Osteoblast (primary cell): ENCODE data around the gene NFIA. TPM values are rescaled to one million over a fixed set of nuclear protein-coding genes. Genes with fewer than 3 reads are reported as not detected.

Experiments used
- DNase-seq: peaks from one replicate; pipeline ENCODE4 v3.0.0; 2011; ENCODE audit warnings: low spot score, mixed read lengths; ENCODE audit not compliant: insufficient read length; ENCODE audit errors: missing footprints
- H2AFZ ChIP-seq: 2 replicates; pipeline ENCODE4 v1.6.0; 2011; ENCODE audit warnings: mild to moderate bottlenecking, low read length
- H3K27ac ChIP-seq: 2 replicates; pipeline ENCODE4 v1.5.1; 2011; ENCODE audit warnings: mild to moderate bottlenecking, low read depth, low read length, moderate library complexity
- H3K27me3 ChIP-seq: 2 replicates; pipeline ENCODE4 v1.6.0; 2012; ENCODE audit warnings: mild to moderate bottlenecking, control low read depth, inconsistent platforms, low read length, moderate library complexity; ENCODE audit not compliant: insufficient read depth
- H3K36me3 ChIP-seq: 2 replicates; pipeline ENCODE4 v1.5.1; 2011; ENCODE audit warnings: mild to moderate bottlenecking, low read length, control low read depth, moderate library complexity; ENCODE audit not compliant: insufficient read depth
- H3K4me1 ChIP-seq: 2 replicates; pipeline ENCODE4 v1.5.1; 2011; ENCODE audit warnings: mild to moderate bottlenecking, low read length, control low read depth, moderate library complexity; ENCODE audit not compliant: insufficient read depth
- H3K4me2 ChIP-seq: 2 replicates; pipeline ENCODE4 v1.6.0; 2011; ENCODE audit warnings: mild to moderate bottlenecking, low read length; ENCODE audit not compliant: insufficient read depth
- H3K4me3 ChIP-seq: fragments of 200-600 bp; sonication (generic); 3 replicates; pipeline ENCODE4 v1.5.1; 2012; ENCODE audit warnings: mild to moderate bottlenecking, low read length, inconsistent platforms; ENCODE audit not compliant: insufficient read depth
- H3K79me2 ChIP-seq: 2 replicates; pipeline ENCODE4 v1.6.0; 2012; ENCODE audit warnings: mild to moderate bottlenecking, low read length, control low read depth, inconsistent platforms; ENCODE audit not compliant: insufficient read depth
- H3K9me3 ChIP-seq: 2 replicates; pipeline ENCODE4 v1.5.1; 2011; ENCODE audit warnings: low read depth, low read length, control low read depth
- H4K20me1 ChIP-seq: 2 replicates; pipeline ENCODE4 v1.6.0; 2012; ENCODE audit warnings: mild to moderate bottlenecking, low read length, control low read depth; ENCODE audit not compliant: insufficient read depth
- total RNA-seq: library from RNA; depleted of rRNA; stranded (reverse); fragments of >200 nt; gene quantifications from 2 replicates; pipeline ENCODE4 v1.2.3, GENCODE V29; 2012
- TF ChIP-seq, protein P1 (sequence below): IDR thresholded peaks from 2 replicates; pipeline ENCODE4 v1.5.1; 2011; ENCODE audit warnings: mild to moderate bottlenecking, low read depth, low read length, moderate library complexity; ENCODE audit errors: extremely low read depth

NFIA gene
- total RNA-seq, 1 donor, result 7.2 TPM

DNA sequence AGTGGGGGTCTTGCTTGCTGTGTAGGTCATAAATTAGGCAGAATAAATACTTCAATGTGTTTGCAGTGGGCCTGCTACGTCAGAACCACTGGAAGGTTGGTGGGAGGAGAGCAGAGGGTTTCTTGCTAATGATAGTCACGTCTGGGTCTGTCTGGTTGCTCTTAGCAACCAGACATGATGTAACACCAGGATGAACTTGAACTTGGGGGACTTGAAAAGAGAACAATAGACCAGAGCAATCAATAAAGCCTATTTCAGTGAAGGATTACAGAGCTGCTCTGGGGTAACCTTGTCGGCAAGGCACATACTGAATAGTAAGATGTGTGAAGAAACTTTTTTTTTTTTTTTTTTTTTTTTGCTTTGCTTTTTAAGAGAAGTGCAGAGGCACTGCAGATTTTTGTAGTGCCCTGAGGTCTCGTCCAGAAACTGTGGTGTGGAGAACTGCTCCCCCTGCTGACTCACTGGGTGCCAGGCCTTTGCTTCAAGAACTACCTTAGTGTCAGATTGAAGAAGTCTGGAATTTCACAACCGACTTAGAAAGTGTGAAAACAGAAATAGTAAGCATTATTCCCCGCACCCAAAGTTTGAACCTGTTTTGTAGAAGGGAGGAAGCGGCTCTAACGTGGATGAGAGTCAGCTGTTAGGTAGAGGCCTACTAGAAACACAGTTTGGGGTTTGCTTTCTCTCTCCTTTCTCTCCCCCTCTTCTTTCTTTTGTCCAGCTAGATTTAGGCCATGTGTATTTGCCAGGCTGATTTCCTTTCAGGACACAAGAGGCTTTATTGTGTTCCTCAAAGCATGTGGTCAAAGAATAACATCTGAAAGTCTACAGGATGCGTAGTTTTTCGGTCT lies 371.0 kb downstream of the NFIA start:
- Histone ChIP-seq H3K9me3 (no peaks in the 10 kb centered on the region), H2AFZ (peak overlapping the region; percentile 78), H3K27ac (peak overlapping the region; percentile 42), H3K36me3 (no peaks in the 10 kb centered on the region), H3K79me2 (no peaks in the 10 kb centered on the region), H4K20me1 (peaks cover 2% of the 10 kb centered on the region), H3K27me3 (peaks cover 13% of the 10 kb centered on the region), H3K4me1 (peaks cover 24% of the 10 kb centered on the region), H3K4me3 (no peak overlapping the region), H3K4me2 (peak overlapping the region; percentile 53)
- peak; percentile 90 for DNase-seq
- TF ChIP-seq, protein P1, sequence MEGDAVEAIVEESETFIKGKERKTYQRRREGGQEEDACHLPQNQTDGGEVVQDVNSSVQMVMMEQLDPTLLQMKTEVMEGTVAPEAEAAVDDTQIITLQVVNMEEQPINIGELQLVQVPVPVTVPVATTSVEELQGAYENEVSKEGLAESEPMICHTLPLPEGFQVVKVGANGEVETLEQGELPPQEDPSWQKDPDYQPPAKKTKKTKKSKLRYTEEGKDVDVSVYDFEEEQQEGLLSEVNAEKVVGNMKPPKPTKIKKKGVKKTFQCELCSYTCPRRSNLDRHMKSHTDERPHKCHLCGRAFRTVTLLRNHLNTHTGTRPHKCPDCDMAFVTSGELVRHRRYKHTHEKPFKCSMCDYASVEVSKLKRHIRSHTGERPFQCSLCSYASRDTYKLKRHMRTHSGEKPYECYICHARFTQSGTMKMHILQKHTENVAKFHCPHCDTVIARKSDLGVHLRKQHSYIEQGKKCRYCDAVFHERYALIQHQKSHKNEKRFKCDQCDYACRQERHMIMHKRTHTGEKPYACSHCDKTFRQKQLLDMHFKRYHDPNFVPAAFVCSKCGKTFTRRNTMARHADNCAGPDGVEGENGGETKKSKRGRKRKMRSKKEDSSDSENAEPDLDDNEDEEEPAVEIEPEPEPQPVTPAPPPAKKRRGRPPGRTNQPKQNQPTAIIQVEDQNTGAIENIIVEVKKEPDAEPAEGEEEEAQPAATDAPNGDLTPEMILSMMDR, result peak; percentile 90

- Histone ChIP-seq H3K9me3 (no peaks in the 10 kb centered on the region), H4K20me1 (peaks cover 2% of the 10 kb centered on the region), H3K79me2 (no peaks in the 10 kb centered on the region), H3K4me1 (peaks cover 15% of the 10 kb centered on the region), H3K4me3 (no peak overlapping the region), H3K36me3 (no peaks in the 10 kb centered on the region), H3K27ac (no peak overlapping the region), H3K4me2 (no peak overlapping the region), H3K27me3 (peaks cover 6% of the 10 kb centered on the region), H2AFZ (no peak overlapping the region)
- DNase-seq, result no peak
- TF ChIP-seq, protein P1, result no peak
Measured at GRCh38 chr1:61455400-61455799, 373.0 kb downstream of the NFIA start.

DNA sequence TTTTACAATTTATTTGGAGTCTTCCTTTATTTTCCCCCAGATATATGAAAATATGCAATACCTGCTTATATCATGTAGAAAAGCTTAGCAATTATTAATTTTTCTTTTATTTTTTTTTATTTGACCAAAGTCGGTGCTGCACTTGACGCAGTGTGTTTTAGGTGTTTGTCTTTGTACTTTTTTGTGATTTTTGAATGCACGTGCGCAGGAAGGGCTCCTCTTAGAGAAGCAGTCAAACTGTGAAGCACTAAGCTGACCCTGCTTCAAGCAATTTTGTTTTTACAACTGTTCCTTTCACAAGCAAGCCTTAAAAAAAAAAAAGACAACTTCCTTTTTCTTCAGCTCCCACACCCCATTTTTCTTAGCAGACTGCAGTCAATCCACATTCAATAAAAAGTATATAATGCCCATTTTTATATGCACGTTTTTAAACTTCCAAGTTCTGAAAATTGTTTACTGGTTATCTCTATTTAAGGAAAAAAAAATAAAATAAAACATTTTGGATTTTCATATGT lies 375.2 kb downstream of the NFIA start:
- Histone ChIP-seq H3K4me3 (no peak overlapping the region), H3K4me2 (no peak overlapping the region), H3K4me1 (peaks cover 12% of the 10 kb centered on the region), H4K20me1 (peaks cover 2% of the 10 kb centered on the region), H3K79me2 (no peaks in the 10 kb centered on the region), H3K27me3 (no peaks in the 10 kb centered on the region), H3K9me3 (no peaks in the 10 kb centered on the region), H2AFZ (no peak overlapping the region), H3K27ac (no peak overlapping the region), H3K36me3 (no peaks in the 10 kb centered on the region)
- TF ChIP-seq, protein P1, result no peak
- no peak for DNase-seq

DNA sequence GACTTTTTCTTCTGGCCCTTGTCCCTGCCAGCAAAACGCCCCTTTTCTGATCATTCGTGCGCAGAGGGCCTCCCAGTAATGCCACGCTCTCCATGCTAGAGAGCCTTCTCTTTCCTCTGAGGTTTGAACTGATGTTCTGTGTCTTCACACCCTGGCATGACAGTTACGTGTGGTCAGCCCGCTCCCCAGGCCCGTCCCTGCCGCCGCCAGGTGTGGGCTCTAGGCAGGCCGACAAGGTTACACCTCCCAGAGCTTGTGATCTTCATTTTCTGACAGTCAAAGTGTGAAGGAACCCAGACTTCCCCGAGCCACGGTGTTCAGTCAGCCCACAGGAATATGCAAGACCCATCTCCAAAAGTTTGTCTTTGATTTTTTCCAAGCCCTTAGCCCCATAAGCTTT lies 377.0 kb downstream of the NFIA start:
- H3K9me3 ChIP-seq, result no peaks in the 10 kb centered on the region
- no peak overlapping the region for H2AFZ ChIP-seq
- H4K20me1 ChIP-seq, result no peaks in the 10 kb centered on the region
- H3K4me2 ChIP-seq, result no peak overlapping the region
- no peak for DNase-seq
- no peak overlapping the region for H3K27ac ChIP-seq
- no peak overlapping the region for H3K4me3 ChIP-seq
- H3K27me3 ChIP-seq, result no peaks in the 10 kb centered on the region
- H3K4me1 ChIP-seq, result no peaks in the 10 kb centered on the region
- TF ChIP-seq, protein P1, result no peak
- no peaks in the 10 kb centered on the region for H3K36me3 ChIP-seq
- no peaks in the 10 kb centered on the region for H3K79me2 ChIP-seq
